D341Med (cell line): ENCODE data around the gene SERPINE1.
"Not testable (repeated sequence)": the region's sequence is repeated elsewhere in the genome, so short reads cannot be mapped to it uniquely, and the experiment has no call there.

ENCODE experiments used
- DNase-seq: peaks from one replicate; pipeline ENCODE4 v3.0.0; 2012; ENCODE audit warnings: low spot score

The SERPINE1 gene

DNA sequence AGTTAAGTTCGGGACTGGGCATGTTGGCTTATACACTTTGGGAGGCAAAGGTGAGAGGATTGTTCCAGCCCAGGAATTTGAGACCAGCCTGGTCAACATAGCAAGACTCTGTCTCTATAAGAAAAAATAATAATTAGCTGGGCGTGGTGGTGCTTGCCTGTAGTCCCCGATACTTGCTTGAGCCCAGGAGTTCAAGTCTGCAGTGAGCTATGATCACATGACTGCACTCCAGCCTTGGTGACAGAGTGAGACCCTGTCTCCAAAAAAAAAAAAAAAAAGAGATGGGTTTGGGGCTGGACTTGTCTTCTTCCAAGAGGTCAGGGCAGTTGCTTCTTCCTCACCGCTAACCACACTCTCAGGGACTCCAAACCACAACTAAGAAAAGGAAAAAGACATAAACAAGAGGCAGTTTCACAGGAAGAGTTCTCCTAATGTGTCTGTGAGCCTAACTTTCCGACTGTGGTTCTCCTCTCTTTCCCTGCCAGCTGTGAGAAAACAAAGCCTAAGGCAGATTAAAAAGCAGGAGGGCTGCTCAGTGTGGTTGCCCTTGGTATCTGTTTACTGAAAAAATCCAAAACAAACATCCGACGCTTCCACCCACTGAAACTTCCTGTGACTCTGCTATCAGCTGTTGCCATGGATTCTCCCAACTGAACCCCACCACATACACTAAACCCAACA lies 2.4 kb upstream of the SERPINE1 start:
- DNase-seq: no peak

DNA sequence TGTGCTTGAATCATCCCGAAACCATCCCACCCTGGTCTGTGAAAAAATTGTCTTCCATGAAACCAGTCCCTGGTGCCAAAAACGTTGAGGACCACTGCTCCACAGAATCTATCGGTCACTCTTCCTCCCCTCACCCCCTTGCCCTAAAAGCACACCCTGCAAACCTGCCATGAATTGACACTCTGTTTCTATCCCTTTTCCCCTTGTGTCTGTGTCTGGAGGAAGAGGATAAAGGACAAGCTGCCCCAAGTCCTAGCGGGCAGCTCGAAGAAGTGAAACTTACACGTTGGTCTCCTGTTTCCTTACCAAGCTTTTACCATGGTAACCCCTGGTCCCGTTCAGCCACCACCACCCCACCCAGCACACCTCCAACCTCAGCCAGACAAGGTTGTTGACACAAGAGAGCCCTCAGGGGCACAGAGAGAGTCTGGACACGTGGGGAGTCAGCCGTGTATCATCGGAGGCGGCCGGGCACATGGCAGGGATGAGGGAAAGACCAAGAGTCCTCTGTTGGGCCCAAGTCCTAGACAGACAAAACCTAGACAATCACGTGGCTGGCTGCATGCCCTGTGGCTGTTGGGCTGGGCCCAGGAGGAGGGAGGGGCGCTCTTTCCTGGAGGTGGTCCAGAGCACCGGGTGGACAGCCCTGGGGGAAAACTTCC lies 784 bp upstream of the SERPINE1 start:
- no peak for DNase-seq

DNA sequence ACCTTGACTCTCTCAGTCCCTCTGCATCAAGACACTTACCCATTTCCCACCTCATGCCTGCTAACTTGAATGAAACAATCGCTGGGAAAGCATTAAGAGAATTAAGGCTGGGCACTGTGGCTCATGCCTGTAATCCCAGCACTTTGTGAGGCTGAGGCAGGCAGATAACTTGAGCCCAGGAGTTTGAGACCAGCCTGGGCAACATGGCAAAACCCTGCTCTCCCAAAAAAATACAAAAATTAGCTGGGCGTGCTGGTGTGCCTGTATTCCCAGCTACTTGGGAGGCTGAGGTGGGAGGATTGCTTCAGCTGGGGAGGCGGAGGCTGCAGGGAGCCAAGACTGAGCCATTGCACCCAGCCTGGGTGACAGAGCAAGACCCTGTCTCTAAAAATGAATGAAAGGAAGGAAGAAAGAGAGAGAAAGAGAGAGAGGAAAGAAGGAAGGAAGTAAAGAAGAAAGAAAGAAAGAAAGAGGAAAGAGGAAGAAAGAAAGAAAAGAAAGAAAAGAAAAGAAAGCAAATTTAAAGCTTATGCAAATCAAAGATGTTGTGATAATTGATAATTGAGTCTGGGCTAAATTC lies 646 bp downstream of the SERPINE1 start:
- no peak for DNase-seq

GRCh38 chr7:101128040-101128834 lies 1.3 kb downstream of the SERPINE1 start:
- DNase-seq: no peak

GRCh38 chr7:101129603-101130117 lies 2.8 kb downstream of the SERPINE1 start:
- no peak for DNase-seq

GRCh38 chr7:101132626-101133600 lies 6.0 kb downstream of the SERPINE1 start:
- not testable (repeated sequence) for DNase-seq

GRCh38 chr7:101133621-101134398 lies 6.9 kb downstream of the SERPINE1 start:
- no peak for DNase-seq

DNA sequence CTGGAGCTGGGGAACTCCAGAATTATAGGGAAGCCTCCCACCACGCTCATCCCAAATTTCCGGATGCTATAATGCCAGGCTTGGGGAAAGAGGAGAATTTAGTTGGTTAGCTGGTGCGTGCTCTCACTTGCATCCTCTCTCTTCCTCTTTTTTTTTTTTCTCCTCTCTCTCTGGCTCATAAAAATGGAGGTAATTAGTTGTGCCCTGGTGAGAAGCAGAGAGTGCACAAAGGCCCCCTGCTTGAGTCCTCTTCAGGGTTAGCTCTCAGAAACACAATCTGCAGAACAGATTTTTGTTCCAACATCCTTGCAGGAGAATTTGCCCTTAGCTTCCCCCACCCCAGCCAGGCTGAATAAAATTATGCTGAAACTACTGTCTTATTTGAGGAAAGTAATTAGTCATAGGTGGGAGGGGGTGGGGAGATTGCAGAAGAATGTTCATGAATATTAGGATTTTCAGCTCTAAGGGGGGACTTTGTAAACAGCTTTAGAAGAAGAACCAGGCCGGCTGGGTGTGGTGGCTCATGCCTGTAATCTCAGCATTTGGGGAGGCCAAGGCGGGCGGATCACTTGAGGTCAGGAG lies 7.6 kb downstream of the SERPINE1 start:
- no peak for DNase-seq

DNA sequence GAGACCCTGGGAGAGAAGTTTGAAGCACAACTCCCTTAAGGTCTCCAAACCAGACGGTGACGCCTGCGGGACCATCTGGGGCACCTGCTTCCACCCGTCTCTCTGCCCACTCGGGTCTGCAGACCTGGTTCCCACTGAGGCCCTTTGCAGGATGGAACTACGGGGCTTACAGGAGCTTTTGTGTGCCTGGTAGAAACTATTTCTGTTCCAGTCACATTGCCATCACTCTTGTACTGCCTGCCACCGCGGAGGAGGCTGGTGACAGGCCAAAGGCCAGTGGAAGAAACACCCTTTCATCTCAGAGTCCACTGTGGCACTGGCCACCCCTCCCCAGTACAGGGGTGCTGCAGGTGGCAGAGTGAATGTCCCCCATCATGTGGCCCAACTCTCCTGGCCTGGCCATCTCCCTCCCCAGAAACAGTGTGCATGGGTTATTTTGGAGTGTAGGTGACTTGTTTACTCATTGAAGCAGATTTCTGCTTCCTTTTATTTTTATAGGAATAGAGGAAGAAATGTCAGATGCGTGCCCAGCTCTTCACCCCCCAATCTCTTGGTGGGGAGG lies 10.8 kb downstream of the SERPINE1 start:
- no peak for DNase-seq

DNA sequence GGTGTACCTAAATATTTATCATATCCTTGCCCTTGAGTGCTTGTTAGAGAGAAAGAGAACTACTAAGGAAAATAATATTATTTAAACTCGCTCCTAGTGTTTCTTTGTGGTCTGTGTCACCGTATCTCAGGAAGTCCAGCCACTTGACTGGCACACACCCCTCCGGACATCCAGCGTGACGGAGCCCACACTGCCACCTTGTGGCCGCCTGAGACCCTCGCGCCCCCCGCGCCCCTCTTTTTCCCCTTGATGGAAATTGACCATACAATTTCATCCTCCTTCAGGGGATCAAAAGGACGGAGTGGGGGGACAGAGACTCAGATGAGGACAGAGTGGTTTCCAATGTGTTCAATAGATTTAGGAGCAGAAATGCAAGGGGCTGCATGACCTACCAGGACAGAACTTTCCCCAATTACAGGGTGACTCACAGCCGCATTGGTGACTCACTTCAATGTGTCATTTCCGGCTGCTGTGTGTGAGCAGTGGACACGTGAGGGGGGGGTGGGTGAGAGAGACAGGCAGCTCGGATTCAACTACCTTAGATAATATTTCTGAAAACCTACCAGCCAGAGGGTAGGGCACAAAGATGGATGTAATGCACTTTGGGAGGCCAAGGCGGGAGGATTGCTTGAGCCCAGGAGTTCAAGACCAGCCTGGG lies 11.4 kb downstream of the SERPINE1 start:
- DNase-seq: peak; percentile 64

DNA sequence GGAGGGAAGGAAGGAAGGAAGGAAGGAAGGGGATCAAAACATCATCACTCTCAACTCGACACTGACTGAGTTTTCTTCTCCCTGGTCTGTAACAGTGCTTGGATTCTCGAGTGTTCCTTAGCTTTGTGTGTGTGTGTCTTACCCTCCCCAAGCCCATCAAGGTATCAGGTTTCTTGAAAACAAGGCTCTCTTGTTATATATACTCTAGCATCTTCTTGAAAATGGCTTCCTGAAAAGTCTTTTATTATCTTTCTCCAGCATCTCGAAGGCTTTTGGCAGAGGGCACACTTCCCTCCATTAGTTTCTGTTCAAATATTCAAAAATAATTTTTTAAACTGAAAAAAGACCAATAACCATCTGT lies 13.4 kb downstream of the SERPINE1 start:
- no peak for DNase-seq

DNA sequence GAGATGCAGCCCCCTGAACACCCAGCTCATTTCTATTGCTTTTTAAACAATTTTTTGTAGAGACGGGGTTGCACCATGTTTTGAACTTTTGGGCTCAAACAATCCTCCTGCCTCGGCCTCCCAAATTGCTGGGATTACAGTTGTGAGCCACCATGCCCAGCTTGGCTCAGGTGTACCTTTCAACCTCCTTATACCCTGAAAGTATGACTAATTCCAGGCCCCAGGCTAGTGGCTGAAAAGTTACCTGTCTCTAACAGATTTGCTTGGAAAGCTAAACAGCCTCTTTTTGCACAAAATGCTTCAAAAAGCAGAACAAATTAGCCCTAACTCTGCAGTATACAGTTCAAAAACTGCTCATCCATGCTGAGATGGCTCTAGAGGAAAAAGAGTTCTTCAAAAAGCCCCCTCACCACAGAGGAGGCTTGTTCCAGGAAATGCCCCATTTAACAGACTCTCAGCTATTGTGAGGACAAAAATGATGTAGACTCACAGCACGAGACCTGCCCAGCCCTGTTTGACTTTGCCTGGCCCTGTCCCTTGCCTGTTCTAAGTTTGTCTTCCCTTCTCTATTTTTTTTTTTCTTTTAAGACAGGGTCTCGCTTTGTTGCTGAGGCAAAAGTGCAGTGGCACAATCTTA lies 14.0 kb downstream of the SERPINE1 start:
- DNase-seq: no peak

DNA sequence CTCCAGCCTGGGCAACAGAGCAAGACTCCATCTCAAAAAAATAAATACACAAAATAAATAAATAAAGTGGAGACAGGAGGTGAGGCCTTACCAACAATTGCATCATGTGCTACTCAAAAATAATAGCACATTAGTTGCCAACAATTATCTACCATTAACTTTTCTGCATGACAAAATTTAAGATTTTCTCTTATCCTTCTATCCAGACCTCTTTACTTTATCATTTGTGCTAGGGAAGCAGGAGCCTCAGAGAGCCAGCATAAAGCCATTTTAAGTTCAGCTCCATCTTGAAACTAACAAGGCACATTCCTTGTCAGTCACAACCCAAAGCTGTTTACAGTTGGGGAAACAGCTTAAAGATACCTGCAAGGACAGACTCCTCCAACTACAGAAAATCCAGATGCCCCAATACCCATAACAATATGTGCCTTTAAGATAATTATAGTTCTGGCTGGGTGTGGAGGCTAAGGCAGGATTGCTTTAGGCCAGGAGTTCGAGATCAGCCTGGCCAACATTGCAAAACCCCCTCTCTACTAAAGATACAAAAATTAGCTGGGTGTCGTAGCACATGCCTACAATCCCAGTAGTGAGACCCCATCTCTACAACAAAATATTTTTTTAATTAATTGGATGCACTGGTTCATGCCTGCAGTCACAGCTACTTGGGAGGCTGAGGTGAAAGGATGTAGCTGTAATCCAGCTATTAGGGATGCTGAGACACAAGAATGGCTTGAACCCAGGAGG lies 25.2 kb downstream of the SERPINE1 start:
- no peak for DNase-seq

DNA sequence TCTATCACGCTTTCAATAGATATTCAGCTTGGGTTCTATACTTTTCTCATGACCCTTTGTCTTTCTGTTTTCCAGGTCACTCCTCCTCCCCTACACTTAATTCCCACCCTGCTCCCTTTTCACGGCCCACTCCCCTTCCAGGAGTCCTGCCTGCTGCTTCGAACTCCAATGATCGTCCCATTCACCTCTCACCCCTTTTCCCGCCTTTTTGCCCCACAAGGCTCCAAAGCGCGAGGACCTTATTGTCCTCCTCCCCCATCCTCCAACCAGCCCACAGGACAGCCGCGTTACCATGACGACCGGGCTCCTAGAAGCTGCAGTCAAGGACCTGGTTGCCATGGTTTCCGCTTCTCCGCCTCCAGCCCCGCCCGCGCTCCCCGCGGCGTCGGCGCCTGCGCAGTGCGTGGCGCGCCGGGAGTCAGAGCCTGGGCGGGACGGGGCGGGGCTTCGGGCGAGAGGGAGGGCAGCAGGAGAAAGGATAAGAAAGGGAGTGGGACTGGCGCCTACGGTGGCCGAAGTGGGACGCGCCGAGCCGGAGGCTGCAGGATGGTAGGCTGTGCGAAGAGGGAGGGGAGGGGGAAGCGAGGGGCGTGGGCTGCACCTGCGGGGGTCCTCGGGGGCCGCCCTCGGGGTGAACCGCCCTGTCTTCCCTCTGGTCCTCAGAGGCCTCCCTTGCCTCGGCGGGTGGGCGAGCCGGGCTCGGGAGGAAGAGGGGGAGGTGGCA lies 27.2 kb downstream of the SERPINE1 start, which contains the start of gene AP1S1:
TSS of gene AP1S1 (plus strand) at position 508 of the 724 bp plus-strand sequence. CDS start at position 547, 39 bp downstream.
- peak; percentile 98 for DNase-seq

- DNase-seq: no peak
These were observed 27.8 kb downstream of the SERPINE1 start for GRCh38 chr7:101154693-101155102.

DNA sequence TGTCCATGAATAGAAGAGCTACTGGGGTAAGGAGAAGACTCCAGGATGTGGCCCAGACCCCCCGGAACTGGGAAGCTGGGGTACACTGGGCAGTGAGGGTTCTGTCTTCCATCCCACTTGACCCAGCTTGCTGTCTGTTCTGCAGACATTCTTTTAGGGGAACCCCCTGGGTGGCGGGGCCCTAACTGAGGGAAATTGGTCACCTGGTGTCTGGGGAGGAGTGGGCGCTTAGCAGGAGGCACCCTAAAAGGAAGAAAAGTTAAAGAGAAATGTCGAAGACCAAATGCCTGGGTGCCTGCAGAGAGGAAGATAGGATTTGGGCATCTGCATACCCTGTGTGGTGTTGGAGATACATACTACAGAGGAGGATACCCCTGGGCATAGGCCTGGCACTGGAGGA lies 28.4 kb downstream of the SERPINE1 start:
- no peak for DNase-seq

GRCh38 chr7:101156277-101156676 lies 29.4 kb downstream of the SERPINE1 start:
- no peak for DNase-seq
